GM12878 (cell line): ENCODE measurements around the gene TMEM120B. TPM values are rescaled to one million over a fixed set of nuclear protein-coding genes. Genes with fewer than 3 reads are reported as not detected.

Experiments used
- ATAC-seq: fragments of 200-7000 bp; cut with Tn5 transposase; 3 replicates; pipeline ENCODE4 v1.9.1; 2020; ENCODE audit warnings: mild to moderate bottlenecking, moderate library complexity
- BruUV-seq: library from RNA; stranded (reverse); fragments of 400-500 nt; replicated peaks from 2 replicates; lab custom pipeline; 2021; lab: Mats Ljungman, UMichigan
- CTCF ChIA-PET: fragments of 300-600 bp; sonication (Branson Sonifier 250); formaldehyde crosslinking; extraction: SDS; loops from one replicate; lab custom pipeline; 2021; ENCODE audit warnings: inconsistent platforms; lab: Yijun Ruan, JAX
- POLR2A ChIA-PET: fragments of 350-600 bp; formaldehyde crosslinking; extraction: SDS; loops from one replicate; lab custom pipeline; 2021; ENCODE audit warnings: inconsistent platforms; lab: Charles Lee
- RAD21 ChIA-PET: fragments of 300-600 bp; sonication (Branson Sonifier 250); formaldehyde crosslinking; loops from one replicate; lab custom pipeline; 2023; ENCODE audit warnings: antibody characterized with exemption; ENCODE audit not compliant: unreplicated experiment; lab: Charles Lee
- SMC1A ChIA-PET: fragments of 300-600 bp; sonication (Branson Sonifier 250); formaldehyde crosslinking; loops from one replicate; lab custom pipeline; 2023; ENCODE audit not compliant: unreplicated experiment, uncharacterized antibody; lab: Charles Lee
- DNase-seq: peaks from one replicate; pipeline ENCODE4 v3.0.0-alpha.2; 2011; ENCODE audit warnings: low read depth, low spot score
- FAIRE-seq: peaks from 3 replicates; lab custom pipeline; 2011; peaks lifted over from hg19 to GRCh38; lab: Jason Lieb, UNC
- H2AFZ ChIP-seq: 2 replicates; pipeline ENCODE4 v1.6.0; 2011; ENCODE audit warnings: low read depth, low read length, control low read depth; ENCODE audit not compliant: control insufficient read depth
- H3K27ac ChIP-seq: 2 replicates; pipeline ENCODE4 v1.5.1; 2011; ENCODE audit warnings: control low read depth; ENCODE audit not compliant: control insufficient read depth, insufficient read depth
- H3K27me3 ChIP-seq, 2 experiments: replicated peaks in 1 of 2; 2 replicates each; pipeline versions ENCODE4 v1.6.0 to v1.6.1; 2011; ENCODE audit warnings: low read length in 1 of 2; ENCODE audit not compliant: control insufficient read depth in 2 of 2, insufficient read depth in 2 of 2
- H3K36me3 ChIP-seq, 2 experiments: 2 replicates each; pipeline ENCODE4 v1.5.1; 2011; ENCODE audit warnings: low read length in 1 of 2; ENCODE audit not compliant: control insufficient read depth in 2 of 2, insufficient read depth in 2 of 2
- H3K4me1 ChIP-seq: 2 replicates; pipeline ENCODE4 v1.6.1; 2011; ENCODE audit warnings: mild to moderate bottlenecking, low read length, moderate library complexity, mixed read lengths; ENCODE audit not compliant: control insufficient read depth, insufficient read depth
- H3K4me2 ChIP-seq: 2 replicates; pipeline ENCODE4 v1.6.0; 2011; ENCODE audit warnings: control low read depth; ENCODE audit not compliant: control insufficient read depth, insufficient read depth
- H3K4me3 ChIP-seq: fragments of 200-600 bp; sonication (generic); 2 replicates; pipeline ENCODE4 v1.5.1; 2016
- H3K79me2 ChIP-seq: 2 replicates; pipeline ENCODE4 v1.6.0; 2011; ENCODE audit warnings: low read length; ENCODE audit not compliant: control insufficient read depth, insufficient read depth
- H3K9ac ChIP-seq: 2 replicates; pipeline ENCODE4 v1.8.0; 2011; ENCODE audit warnings: low read length, control low read depth, mixed read lengths; ENCODE audit not compliant: control insufficient read depth, insufficient read depth
- H3K9me3 ChIP-seq: replicated peaks from 3 replicates; pipeline ENCODE4 v1.5.1; 2011; ENCODE audit warnings: mild to moderate bottlenecking, low read length; ENCODE audit not compliant: control insufficient read depth, insufficient read depth
- H4K20me1 ChIP-seq: 2 replicates; pipeline ENCODE4 v1.6.0; 2011; ENCODE audit not compliant: control insufficient read depth, insufficient read depth
- ATF3 ChIP-seq: IDR thresholded peaks from 2 replicates; pipeline ENCODE4 v1.6.1; 2011; ENCODE audit warnings: low read depth, mild to moderate bottlenecking, low read length, moderate library complexity, borderline replicate concordance; ENCODE audit errors: extremely low read depth
- CBX3 ChIP-seq: fragments of 200-600 bp; sonication (generic); IDR thresholded peaks from 2 replicates; pipeline ENCODE4 v1.6.1; 2016; ENCODE audit warnings: low read depth, borderline replicate concordance
- CBX5 ChIP-seq: sonication (generic); IDR thresholded peaks from 2 replicates; pipeline ENCODE4 v1.6.1; 2016; ENCODE audit warnings: low read depth, moderate library complexity, mild to moderate bottlenecking, inconsistent platforms
- ELK1 ChIP-seq: IDR thresholded peaks from 2 replicates; pipeline ENCODE4 v1.6.1; 2012; ENCODE audit warnings: low read depth, low read length, improper control_type of control experiment
- MAX ChIP-seq: IDR thresholded peaks from 2 replicates; pipeline ENCODE4 v1.6.1; 2012; ENCODE audit warnings: low read depth, low read length, improper control_type of control experiment
- MLLT1 ChIP-seq: fragments of 450-650 bp; IDR thresholded peaks from 2 replicates; pipeline ENCODE4 v1.6.1; 2016; ENCODE audit warnings: mild to moderate bottlenecking
- POLR2A ChIP-seq: IDR thresholded peaks from 2 replicates; pipeline ENCODE4 v1.6.1; 2011; ENCODE audit warnings: low read depth, mild to moderate bottlenecking, low read length
- POLR2AphosphoS2 ChIP-seq: IDR thresholded peaks from 2 replicates; pipeline ENCODE4 v1.6.1; 2011; ENCODE audit warnings: low read depth, mild to moderate bottlenecking, low read length, improper control_type of control experiment, moderate library complexity
- RAD21 ChIP-seq: IDR thresholded peaks from 2 replicates; pipeline ENCODE4 v1.6.1; 2011; ENCODE audit warnings: mild to moderate bottlenecking, low read depth, low read length, moderate library complexity; ENCODE audit not compliant: insufficient read depth
- RB1 ChIP-seq: fragments of 450-650 bp; formaldehyde crosslinking; IDR thresholded peaks from 2 replicates; pipeline ENCODE4 v1.6.1; 2017; ENCODE audit warnings: mild to moderate bottlenecking, borderline replicate concordance
- RUNX3 ChIP-seq: IDR thresholded peaks from 2 replicates; pipeline ENCODE4 v1.6.1; 2012; ENCODE audit warnings: low read length, inconsistent platforms
- SMAD1 ChIP-seq: fragments of 450-650 bp; IDR thresholded peaks from 2 replicates; pipeline ENCODE4 v1.6.1; 2018; ENCODE audit warnings: mild to moderate bottlenecking, low read depth; ENCODE audit not compliant: partially characterized antibody
- SREBF2 ChIP-seq: IDR thresholded peaks from 2 replicates; pipeline ENCODE4 v1.6.1; 2012; ENCODE audit warnings: mild to moderate bottlenecking, low read length
- ZNF217 ChIP-seq: fragments of 450-650 bp; IDR thresholded peaks from 2 replicates; pipeline ENCODE4 v1.6.1; 2017; ENCODE audit warnings: antibody characterized with exemption, mild to moderate bottlenecking
- ZZZ3 ChIP-seq: IDR thresholded peaks from 2 replicates; pipeline ENCODE4 v1.6.1; 2011; ENCODE audit warnings: low read depth; ENCODE audit not compliant: control insufficient read depth, insufficient read length
- WGBS: methylation state at CpG from one replicate; pipeline ENCODE4 v1.1.6; 2016; ENCODE audit warnings: low lambda C conversion rate; ENCODE audit not compliant: insufficient replicate concordance, insufficient coverage; ENCODE audit errors: missing lambda C conversion rate; 5-methylcytosine and 5-hydroxymethylcytosine counted together
- in situ Hi-C: fragments of 300-500 bp; cut with MboI; formaldehyde crosslinking; loops from 9 replicates; pipeline ENCODE4 v1.14.3; 2018; ENCODE audit warnings: mixed read lengths
- intact Hi-C: fragments of 100-400 bp; cut with micrococcal nuclease; formaldehyde crosslinking; loops from one replicate; pipeline ENCODE4 v1.14.2; 2022; ENCODE audit not compliant: unreplicated experiment
- polyA plus RNA-seq, 11 experiments: library from polyadenylated mRNA; depleted of rRNA in 4 of 11; unstranded in 6 of 11; stranded (reverse) in 5 of 11; fragments of >200 nt; fragmentation: Nextera tagmentation in 4 of 11; fragmentation: Illumina TruSeq in 1 of 11; extraction: Ambion mirVana in 4 of 11; extraction: Trizol in 1 of 11; gene quantifications; 1 replicate in 1 of 11; 2 replicates in 10 of 11; pipeline versions ENCODE4 v1.2.1 to v1.2.3, GENCODE V29; 2011 to 2016; ENCODE audit warnings: inconsistent platforms in 2 of 11, missing spikeins in 2 of 11, low read depth in 1 of 11
- total RNA-seq, 4 experiments: library from RNA; depleted of rRNA in 3 of 4; stranded (reverse); fragments of >200 nt in 3 of 4; fragmentation: Illumina TruSeq in 1 of 4; extraction: Trizol in 1 of 4; gene quantifications; 2 replicates each; pipeline versions ENCODE4 v1.2.1 to v1.2.3, GENCODE V29; 2013 to 2021

TMEM120B gene
- total and polyA plus RNA-seq, 10 of the 15 experiments (the other 5 are each of a cell fraction or from before 2014, with no cell fraction given): 4.0 to 26.2 (median 9.2) TPM

GRCh38 chr12:121751749-121752351, 39.3 kb downstream of the TMEM120B start:
- H4K20me1 ChIP-seq: no peaks in the 10 kb centered on the region
- BruUV-seq: no TSS peak
- no peaks in the 10 kb centered on the region for H3K9me3 ChIP-seq
- H3K4me2 ChIP-seq: no peak overlapping the region
- DNase-seq: no peak
- H3K4me3 ChIP-seq: no peak overlapping the region
- no peak for FAIRE-seq
- no peak overlapping the region for H2AFZ ChIP-seq
- RAD21 ChIA-PET: no interaction called here
- SMC1A ChIA-PET: no interaction called here
- H3K27ac ChIP-seq: no peak overlapping the region
- in situ Hi-C loops: no loop called here
- intact Hi-C loops: no loop called here
- no peak overlapping the region for H3K9ac ChIP-seq
- H3K36me3 ChIP-seq: peaks cover 3 to 7% of the 10 kb centered on the region in 2 experiments; a peak in 3 of 4 replicates
- no peaks in the 10 kb centered on the region for H3K79me2 ChIP-seq
- 96% methylated on average over 12 of the region's 12 CpGs for WGBS
- H3K4me1 ChIP-seq: no peaks in the 10 kb centered on the region
- H3K27me3 ChIP-seq: no peaks in the 10 kb centered on the region
- no peak for ATAC-seq
- CTCF ChIA-PET: no interaction called here
- POLR2A ChIA-PET: interaction anchor here (0.6 kb wide), 1 partner anchor 12 kb away, joined by 3 read pairs; no protein-coding TSS in a partner anchor
- TF ChIP-seq CBX5: no peak
- TF ChIP-seq, all 136 proteins: peak for 0

GRCh38 chr12:121753844-121754264, 41.3 kb downstream of the TMEM120B start:
- ChIA-PET POLR2A (interaction anchor here (0.6 kb wide), 1 partner anchor 49 kb away, joined by 3 read pairs; no protein-coding TSS in a partner anchor), SMC1A (no interaction called here), RAD21 (no interaction called here), CTCF (no interaction called here)
- no peaks in the 10 kb centered on the region for H4K20me1 ChIP-seq
- no peaks in the 10 kb centered on the region for H3K79me2 ChIP-seq
- no peaks in the 10 kb centered on the region for H3K27me3 ChIP-seq
- in situ Hi-C loops (no loop called here), intact Hi-C loops (no loop called here)
- no peak overlapping the region for H3K9ac ChIP-seq
- DNase-seq (no peak), ATAC-seq (no peak), FAIRE-seq (no peak)
- no peak overlapping the region for H2AFZ ChIP-seq
- no peaks in the 10 kb centered on the region for H3K4me1 ChIP-seq
- peaks cover 3 to 7% of the 10 kb centered on the region in 2 experiments; a peak in 3 of 4 replicates for H3K36me3 ChIP-seq
- H3K4me3 ChIP-seq: no peak overlapping the region
- no peak overlapping the region for H3K27ac ChIP-seq
- H3K9me3 ChIP-seq: no peaks in the 10 kb centered on the region
- BruUV-seq: no TSS peak
- WGBS: 83% methylated on average over 12 of the region's 12 CpGs
- no peak overlapping the region for H3K4me2 ChIP-seq
- TF ChIP-seq ATF3 (no peak), RAD21 (no peak), ZZZ3 (no peak), SMAD1 (no peak), POLR2A (no peak), MLLT1 (no peak), SREBF2 (no peak), POLR2AphosphoS2 (no peak), RB1 (no peak), ZNF217 (no peak), RUNX3 (no peak), CBX3 (no peak), MAX (no peak), ELK1 (no peak)
